CD4-positive, alpha-beta T cell treated with Interleukin-6 for 4 hours (primary cell): Measurements from ENCODE around the gene MARCHF3.
"Not testable (repeated sequence)": the region's sequence is repeated elsewhere in the genome, so short reads cannot be mapped to it uniquely, and the experiment has no call there.

ENCODE experiments used
- DNase-seq: peaks from one replicate; pipeline ENCODE4 v3.0.0-alpha.2; 2020; ENCODE audit warnings: mixed read lengths

MARCHF3 gene

GRCh38 chr5:126949475-126949874 lies 80.9 kb downstream of the MARCHF3 start:
- no peak for DNase-seq

DNA sequence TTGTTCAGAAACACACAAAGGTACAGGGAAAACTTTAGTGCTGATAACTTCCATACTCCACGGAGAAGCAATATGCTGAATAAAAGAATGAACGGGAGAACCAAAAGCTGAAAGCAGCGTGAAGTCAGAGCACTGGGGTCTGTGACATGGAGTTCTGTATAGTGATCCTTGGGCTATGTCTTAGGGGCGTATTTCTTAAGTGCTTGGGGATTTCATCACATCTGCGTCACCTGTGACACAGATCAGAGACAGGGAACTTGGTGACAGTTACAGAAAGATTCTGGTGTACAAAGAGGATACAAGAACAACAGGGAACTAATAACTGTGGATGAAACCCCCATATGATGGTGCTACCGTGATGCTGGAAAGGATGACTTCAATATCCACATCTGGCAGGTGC lies 81.9 kb downstream of the MARCHF3 start:
- DNase-seq, result no peak

DNA sequence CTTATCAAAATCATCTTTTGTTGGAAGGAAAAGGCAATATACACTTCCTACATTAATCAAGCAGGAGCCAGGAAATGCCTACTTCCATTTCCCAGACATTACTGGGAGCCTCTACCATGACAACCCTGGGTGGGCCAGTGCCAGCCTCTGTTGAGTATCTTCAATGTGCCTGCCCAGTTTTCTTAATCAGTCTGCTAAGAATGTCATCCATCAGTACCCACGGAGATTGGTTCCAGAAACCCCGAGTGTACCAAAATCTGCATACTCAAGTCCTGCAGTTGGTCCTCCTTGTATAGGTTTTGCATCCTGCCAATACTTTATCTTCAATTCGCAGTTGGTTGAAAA lies 82.4 kb downstream of the MARCHF3 start:
- no peak for DNase-seq

GRCh38 chr5:126947146-126948010 lies 83.0 kb downstream of the MARCHF3 start:
- no peak for DNase-seq

GRCh38 chr5:126942908-126943307 lies 87.5 kb downstream of the MARCHF3 start:
- not testable (repeated sequence) for DNase-seq

GRCh38 chr5:126941403-126941802 lies 89.0 kb downstream of the MARCHF3 start:
- DNase-seq, result no peak

GRCh38 chr5:126939887-126940286 lies 90.5 kb downstream of the MARCHF3 start:
- no peak for DNase-seq

GRCh38 chr5:126938466-126938865 lies 91.9 kb downstream of the MARCHF3 start:
- DNase-seq, result no peak

DNA sequence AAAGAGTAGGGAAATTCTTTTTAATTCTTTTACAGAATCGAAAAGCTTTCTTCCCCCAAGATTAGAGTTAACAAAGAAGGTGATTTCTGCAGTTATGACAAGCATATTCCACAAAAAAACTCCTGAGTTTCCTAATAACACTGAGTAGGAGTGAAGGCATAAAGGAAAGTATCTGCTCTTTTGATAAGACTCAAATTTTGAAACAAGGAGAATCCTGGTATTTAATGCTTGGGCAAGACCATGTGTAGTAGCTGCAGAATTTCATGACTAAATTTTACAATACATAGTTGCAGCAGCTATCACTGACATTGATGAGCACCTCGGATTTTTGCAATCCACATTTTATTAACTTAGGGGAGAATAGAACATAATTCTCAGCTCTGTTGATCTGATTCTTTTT lies 92.6 kb downstream of the MARCHF3 start:
- no peak for DNase-seq

- no peak for DNase-seq
Observed at GRCh38 chr5:126936775-126937418, 93.5 kb downstream of the MARCHF3 start.

DNA sequence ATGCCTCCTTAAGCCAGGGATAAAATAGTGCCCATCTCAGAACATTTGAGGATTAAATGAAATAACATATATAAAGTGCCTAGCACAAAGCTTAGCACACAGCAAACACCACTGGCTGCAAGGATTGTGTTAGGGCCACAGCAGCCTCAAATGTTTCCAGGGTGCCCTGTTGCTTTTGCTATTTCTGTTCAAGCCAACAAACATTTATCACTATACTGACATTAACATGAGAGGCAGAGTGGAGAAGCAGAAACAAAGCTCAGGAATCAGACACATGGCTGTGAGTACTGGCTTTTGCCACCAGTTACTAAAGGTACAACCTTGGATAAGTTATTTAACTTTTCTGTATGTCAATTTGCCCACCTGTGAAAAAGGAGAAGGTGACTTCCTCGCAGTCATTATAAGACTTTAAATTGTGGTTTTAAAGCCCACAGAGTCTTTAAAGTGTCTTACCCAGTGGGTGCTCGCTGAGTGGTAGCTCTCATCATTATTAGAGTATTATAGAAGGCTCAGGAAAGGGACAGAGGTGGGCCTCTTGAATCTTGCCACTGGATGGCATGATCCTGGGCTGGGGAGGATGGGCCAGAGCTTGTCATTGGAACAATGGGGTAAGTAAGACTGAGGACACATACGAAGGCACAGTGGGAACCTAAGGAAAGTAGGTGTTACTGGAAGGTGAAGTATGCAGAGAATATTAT lies 98.2 kb downstream of the MARCHF3 start:
- DNase-seq, result no peak

- DNase-seq, result no peak
Observed at GRCh38 chr5:126928041-126928440, 102.3 kb downstream of the MARCHF3 start.

GRCh38 chr5:126927429-126927828 lies 102.9 kb downstream of the MARCHF3 start:
- no peak for DNase-seq

DNA sequence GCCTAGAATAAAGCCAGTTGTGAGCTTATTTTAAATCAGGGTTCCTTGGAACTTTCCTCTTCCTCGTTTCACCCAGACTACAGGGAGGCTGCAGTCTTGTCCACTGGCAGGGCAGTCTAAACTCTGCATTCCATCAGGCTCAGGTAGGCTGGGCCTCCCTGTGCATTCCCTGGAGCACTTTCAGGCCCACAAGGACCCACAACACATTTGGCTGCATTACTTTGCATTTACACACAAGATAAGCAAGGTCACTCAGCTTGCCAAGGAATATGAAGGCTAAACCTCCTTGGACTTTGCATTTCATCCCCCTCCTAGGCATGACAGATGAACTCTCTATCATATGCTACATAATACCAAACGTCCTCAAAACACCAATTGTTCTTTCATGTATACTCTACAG lies 104.2 kb downstream of the MARCHF3 start:
- no peak for DNase-seq

- no peak for DNase-seq
Observed at GRCh38 chr5:126925482-126925881, 104.9 kb downstream of the MARCHF3 start.

GRCh38 chr5:126924331-126925033 lies 105.9 kb downstream of the MARCHF3 start:
- no peak for DNase-seq

- no peak for DNase-seq
Observed at GRCh38 chr5:126921241-126922091, 108.9 kb downstream of the MARCHF3 start.

- no peak for DNase-seq
Observed at GRCh38 chr5:126920291-126920690, 110.1 kb downstream of the MARCHF3 start.

DNA sequence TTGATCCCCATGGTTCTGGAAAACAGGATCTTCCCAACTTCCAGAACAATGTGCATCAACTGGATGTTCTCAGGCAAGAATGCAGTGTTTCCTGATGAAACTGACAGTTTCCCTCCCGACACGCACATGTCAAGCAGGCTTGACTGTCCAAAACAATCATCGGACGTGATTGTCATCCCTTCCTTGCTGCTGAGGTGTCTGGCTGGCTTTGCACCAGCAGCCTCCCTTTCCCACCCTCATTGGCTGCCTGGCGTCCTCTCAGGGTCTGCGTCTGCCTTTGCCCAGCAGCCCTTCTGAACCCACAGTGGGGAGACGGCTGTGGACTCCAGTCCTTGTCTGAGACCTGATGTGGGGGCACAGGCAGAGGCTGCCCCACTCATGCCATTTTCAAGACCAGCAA lies 110.8 kb downstream of the MARCHF3 start:
- no peak for DNase-seq

DNA sequence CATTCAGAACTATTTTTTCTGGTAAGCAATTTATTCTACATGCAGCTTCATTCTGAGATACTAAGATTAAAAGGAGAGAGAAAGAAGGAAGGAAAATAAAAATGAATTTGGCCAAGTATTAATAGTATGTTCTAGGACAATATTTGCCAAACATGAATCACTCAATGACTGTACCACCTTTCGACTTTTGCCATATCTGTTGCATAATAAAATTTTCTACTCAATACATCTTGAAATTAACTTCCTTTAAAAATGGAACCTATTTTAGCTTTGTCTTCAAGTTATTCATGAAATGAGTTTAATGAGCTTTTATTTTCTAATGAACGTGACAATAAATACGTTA lies 111.8 kb downstream of the MARCHF3 start:
- no peak for DNase-seq

DNA sequence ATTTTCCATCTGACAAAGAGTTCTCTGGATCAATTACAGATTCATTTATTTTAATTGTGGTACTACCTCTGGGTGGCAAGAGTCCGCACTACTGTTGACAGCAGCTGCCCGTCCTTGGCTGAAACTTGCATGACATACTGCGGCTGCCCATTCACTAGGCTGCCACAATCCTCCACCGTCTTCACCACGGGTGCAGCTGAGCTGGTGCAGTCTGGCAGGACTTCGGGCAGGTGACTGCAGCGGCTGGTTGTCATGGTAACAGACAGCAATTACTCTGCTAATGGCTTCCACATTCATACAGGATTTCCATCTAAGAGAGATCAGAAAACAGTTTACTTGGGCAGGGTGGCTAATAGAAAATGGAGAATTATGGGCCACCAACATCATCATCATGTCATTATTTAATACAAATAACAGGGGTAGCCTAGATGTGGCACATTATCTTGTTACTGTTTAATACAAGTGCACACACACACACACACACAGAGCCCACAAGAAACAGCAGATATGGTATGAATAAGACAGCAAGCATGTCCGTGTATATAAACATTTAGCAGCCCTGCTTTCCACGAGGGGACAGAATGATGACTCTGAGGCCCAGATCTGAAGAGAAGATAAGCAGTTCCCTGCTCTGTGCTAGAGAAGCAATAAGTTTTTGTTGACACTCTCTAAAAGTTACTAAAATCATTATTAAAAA lies 112.3 kb downstream of the MARCHF3 start:
- DNase-seq, result no peak

DNA sequence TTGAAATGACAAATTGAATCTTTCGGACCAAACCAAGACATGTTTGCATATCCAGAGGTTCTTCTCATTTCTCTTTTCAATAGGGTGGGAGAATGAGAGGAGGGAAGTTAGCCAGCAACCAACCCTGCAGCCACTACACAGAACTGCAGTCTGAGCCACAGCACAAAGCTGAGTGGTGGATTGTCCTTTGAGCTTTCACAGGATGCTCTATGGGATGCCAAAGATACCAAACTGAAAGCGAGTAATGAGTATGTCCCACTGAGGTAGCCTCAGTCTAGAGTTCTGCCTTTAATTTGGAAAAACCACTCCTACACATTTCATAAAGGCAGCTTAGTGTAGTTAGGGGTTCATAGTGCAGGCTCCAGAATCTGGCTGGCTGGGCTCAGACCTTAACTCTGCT lies 114.9 kb downstream of the MARCHF3 start:
- DNase-seq, result no peak
